ENCODE results near the gene LRRC8C. TPM values are rescaled to one million over a fixed set of nuclear protein-coding genes. Genes with fewer than 3 reads are reported as not detected.

Gene LRRC8C
- total RNA-seq, 1 donor: 10.8 TPM

DNA sequence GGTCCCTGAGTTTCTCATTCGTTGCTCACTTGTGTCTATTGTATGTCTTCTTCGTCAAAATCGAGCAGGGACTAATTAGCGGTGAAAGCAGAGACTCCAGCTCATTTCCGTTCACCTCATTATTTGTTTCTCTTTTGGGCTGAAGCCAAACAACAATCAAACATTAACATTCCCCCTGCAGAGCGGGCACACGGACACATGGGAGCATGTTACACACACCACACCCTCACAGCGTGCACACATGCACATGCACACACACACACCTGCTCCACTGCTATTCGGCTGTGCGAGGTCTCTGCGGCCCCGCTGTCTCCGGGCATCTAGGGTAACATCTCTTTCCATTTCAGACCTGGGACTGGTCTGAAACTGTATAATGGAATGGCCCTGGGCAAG is 129.5 kb downstream of the LRRC8C start:
- DNase-seq (ENCODE audit: low read depth): no peak
- H3K4me3 ChIP-seq (ENCODE audit: low read depth, low read length): peak overlapping the region; percentile 63
- TF ChIP-seq CTCF (IDR thresholded peaks at IDR 0.05; ENCODE audit: insufficient read depth, low read depth, low read length): no peak

- peak overlapping the region; percentile 63 for H3K4me3 ChIP-seq (ENCODE audit: low read depth, low read length)
- DNase-seq (ENCODE audit: low read depth): peak; percentile 84
- TF ChIP-seq CTCF (IDR thresholded peaks at IDR 0.05; ENCODE audit: insufficient read depth, low read depth, low read length): peak; percentile 98
Measured at GRCh38 chr1:89762779-89763648, 130.1 kb downstream of the LRRC8C start.

DNA sequence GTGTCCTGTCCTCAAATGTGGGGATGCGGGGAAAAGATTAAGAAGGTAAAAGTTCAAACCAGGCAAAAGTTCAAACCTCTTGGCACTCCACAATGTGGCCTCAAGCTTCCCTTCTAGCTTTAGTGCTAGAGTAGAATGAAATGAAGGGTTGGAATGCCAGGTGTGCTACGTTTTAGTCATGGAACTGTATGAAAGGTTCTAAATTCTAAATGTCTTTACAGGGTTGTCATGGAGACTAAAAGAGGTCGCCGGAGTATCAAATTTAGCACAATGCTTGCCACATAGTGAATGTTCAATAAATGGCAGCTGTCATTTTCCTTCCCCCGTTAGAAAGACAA is 130.7 kb downstream of the LRRC8C start:
- no peak for DNase-seq (ENCODE audit: low read depth)
- TF ChIP-seq CTCF (IDR thresholded peaks at IDR 0.05; ENCODE audit: insufficient read depth, low read depth, low read length): no peak
- peak overlapping the region; percentile 63 for H3K4me3 ChIP-seq (ENCODE audit: low read depth, low read length)

DNA sequence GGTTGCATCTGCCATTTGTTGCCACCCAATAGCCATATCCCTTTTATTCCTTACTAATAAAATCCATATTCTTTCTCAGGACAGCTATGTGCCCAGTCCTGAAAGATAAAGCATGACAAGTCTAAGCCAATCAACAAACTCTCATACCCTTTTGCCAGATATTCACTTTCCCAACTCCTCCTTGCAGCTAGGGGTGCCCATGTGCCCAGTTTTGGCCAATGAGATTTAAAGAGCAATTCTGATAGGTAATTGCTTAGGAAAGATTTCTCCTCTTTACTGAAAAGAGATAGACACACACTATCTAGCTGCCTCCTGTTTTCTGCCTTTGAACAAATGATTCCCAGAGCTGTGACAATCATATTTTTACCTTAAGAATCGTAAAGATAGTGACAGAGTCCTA is 132.9 kb downstream of the LRRC8C start:
- H3K4me3 ChIP-seq (ENCODE audit: low read depth, low read length): no peak overlapping the region
- no peak for DNase-seq (ENCODE audit: low read depth)
- TF ChIP-seq CTCF (IDR thresholded peaks at IDR 0.05; ENCODE audit: insufficient read depth, low read depth, low read length): no peak

DNA sequence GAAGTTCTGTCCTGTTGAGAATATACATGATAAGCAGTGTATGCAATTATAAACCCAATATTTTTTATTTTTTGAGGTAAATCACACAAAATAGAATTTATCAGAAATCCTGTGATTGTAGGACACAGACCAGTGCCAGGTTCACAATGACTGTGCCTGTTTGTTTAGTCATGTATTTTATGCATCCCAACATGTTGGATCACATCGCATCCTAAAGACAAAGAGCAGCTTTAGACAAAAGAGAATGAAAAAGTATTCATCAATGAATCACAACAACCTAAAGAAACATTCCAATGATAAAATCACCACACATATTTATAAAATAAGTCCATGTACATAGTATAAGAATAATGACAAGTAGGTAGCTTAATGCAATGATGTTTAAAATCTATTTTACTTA is 134.7 kb downstream of the LRRC8C start:
- TF ChIP-seq CTCF (IDR thresholded peaks at IDR 0.05; ENCODE audit: insufficient read depth, low read depth, low read length): no peak
- no peak for DNase-seq (ENCODE audit: low read depth)
- H3K4me3 ChIP-seq (ENCODE audit: low read depth, low read length): no peak overlapping the region

Small RNA genes lying within 50 kb of the gene (small RNA-seq; reads per million reads assigned to genes)
- not detected for gene AC093423.1

Other genes starting within 250 kb of the LRRC8C start
- 0.64 and 0.86 TPM in 2 replicates for gene LRRC8B, start 108.3 kb upstream of the LRRC8C start, total RNA-seq
- gene LRRC8D, start 187.9 kb downstream of the LRRC8C start, total RNA-seq: 26.7 and 58.7 TPM in 2 replicates

Measured in fibroblast of villous mesenchyme (primary cell).